Measurements from ENCODE around the gene IFI27L2.
A peak's percentile ranks its signal among the peaks of the same experiment; 100 is the strongest.

The IFI27L2 gene, protein sequence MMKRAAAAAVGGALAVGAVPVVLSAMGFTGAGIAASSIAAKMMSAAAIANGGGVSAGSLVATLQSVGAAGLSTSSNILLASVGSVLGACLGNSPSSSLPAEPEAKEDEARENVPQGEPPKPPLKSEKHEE

DNA sequence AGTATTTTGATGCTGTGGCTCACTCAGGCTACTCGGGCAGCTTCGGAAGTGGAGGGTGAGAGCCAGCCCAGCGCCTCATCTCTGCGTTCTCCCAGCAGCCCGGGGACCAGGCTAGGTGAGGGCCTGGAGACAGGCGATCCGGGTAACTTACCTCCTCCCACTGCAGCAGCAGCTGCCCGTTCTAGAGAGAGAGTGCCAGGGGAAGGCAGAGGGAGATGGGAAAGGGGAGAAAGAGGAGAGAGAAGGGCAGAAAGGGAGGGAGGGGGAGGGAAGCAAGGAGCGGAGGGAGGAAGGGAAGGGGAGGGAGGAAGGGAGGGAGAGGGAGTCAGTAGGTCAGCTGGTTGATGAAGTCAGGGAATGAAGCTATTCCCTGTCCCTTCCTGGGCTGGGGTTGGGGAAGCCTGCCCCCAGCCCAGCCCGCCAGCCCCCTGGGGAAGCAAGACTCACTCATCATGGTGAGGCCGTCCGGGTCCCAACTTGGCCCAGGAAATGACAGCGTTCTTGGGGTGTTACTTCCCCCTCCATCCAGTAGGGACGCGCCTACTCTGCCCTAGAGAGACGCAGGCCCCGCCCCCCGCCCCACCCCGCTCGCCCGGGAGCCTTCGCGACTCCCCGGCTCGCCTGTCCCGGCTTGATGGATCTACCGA lies at the start of gene IFI27L2:
TSS of gene IFI27L2 (minus strand) at position 494 of the 647 bp plus-strand sequence. CDS start at position 454, 40 bp downstream.
- DNase-seq (ENCODE audit: extremely low spot score) = peak; percentile 95
- TF ChIP-seq, protein P1, sequence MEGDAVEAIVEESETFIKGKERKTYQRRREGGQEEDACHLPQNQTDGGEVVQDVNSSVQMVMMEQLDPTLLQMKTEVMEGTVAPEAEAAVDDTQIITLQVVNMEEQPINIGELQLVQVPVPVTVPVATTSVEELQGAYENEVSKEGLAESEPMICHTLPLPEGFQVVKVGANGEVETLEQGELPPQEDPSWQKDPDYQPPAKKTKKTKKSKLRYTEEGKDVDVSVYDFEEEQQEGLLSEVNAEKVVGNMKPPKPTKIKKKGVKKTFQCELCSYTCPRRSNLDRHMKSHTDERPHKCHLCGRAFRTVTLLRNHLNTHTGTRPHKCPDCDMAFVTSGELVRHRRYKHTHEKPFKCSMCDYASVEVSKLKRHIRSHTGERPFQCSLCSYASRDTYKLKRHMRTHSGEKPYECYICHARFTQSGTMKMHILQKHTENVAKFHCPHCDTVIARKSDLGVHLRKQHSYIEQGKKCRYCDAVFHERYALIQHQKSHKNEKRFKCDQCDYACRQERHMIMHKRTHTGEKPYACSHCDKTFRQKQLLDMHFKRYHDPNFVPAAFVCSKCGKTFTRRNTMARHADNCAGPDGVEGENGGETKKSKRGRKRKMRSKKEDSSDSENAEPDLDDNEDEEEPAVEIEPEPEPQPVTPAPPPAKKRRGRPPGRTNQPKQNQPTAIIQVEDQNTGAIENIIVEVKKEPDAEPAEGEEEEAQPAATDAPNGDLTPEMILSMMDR (IDR thresholded peaks at IDR 0.05; ENCODE audit: control extremely low read depth, extremely low read depth, low read depth, missing control alignments) = peak; percentile 2
- CTCF ChIA-PET = interaction anchor here (0.7 to 6.8 kb wide), 12 partner anchors 8 to 419 kb away, joined by 3 to 46 read pairs (median 4); partner anchors contain the start of genes DDX24, IFI27L1 and OTUB2
- POLR2A ChIA-PET = interaction anchor here (0.6 kb wide), 1 partner anchor 386 kb away, joined by 3 read pairs; no protein-coding TSS in a partner anchor

DNA sequence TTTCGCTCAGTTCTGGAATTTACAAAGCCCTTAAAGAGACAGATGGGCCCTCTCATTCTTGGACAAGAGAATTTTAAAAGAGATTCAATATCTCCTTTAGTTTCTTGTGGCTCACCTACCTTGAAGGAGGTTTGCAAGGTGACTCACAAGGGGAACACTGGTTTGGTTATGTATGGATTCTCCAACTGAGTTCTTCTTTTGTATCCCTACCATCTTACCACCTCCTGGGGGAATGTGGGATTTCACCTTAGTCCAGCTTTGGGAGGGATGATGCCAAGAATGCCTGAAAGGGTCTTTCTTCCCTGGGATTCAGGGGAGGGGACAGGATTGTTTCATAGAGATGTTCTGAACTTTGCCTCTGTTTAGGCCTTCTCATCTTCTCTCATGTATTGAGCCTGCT lies 48.4 kb upstream of the IFI27L2 start:
- TF ChIP-seq, protein P1 (IDR thresholded peaks at IDR 0.05; ENCODE audit: control extremely low read depth, extremely low read depth, low read depth, missing control alignments) = no peak
- ChIA-PET CTCF (no interaction called here), POLR2A (no interaction called here)
- no peak for DNase-seq (ENCODE audit: extremely low spot score)

DNA sequence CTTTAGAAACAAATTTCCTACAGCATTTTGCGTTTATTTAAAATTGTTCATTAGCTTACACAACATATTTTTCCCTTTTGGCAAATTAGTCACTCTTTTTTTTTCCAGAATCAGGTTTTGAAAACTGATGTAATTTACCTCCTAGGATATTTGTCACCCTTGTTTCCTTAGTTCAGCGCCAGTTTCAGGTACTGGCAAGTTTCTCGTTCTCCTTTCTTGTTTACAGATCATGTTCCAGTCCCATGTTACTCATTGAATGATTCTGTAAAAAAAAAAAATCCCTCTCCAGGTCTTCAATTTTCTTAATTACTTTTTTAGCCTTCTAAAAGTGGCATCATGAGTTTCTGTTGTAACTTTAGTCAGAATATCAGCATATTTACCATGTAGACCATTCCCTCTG lies 47.4 kb upstream of the IFI27L2 start:
- CTCF ChIA-PET = no interaction called here
- POLR2A ChIA-PET = no interaction called here
- TF ChIP-seq, protein P1 (IDR thresholded peaks at IDR 0.05; ENCODE audit: control extremely low read depth, extremely low read depth, low read depth, missing control alignments) = no peak
- DNase-seq (ENCODE audit: extremely low spot score) = no peak

DNA sequence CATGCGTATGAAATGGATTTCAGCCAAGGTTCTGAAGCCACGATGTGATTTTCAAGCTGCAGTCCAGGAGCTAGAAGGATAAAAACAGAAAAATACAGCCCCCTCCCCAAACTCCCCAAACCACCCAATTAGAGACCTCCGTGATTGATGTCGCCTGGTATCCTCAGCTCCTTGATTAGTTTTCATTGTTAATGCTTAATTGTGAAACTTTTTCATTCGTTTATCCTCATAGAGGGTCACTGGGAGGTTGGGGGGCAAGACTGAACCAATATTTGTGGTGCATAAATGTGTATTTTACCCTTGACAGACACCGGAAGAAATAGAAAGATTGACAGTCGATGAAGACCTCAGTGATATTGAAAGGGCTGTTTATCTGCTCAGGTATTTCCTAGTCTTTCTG lies 46.3 kb upstream of the IFI27L2 start:
- DNase-seq (ENCODE audit: extremely low spot score) = no peak
- ChIA-PET POLR2A (no interaction called here), CTCF (interaction anchor here (1.6 to 2.6 kb wide), 5 partner anchors 16 to 140 kb away, joined by 3 to 11 read pairs (median 5); no protein-coding TSS in a partner anchor)
- TF ChIP-seq, protein P1 (IDR thresholded peaks at IDR 0.05; ENCODE audit: control extremely low read depth, extremely low read depth, low read depth, missing control alignments) = no peak

DNA sequence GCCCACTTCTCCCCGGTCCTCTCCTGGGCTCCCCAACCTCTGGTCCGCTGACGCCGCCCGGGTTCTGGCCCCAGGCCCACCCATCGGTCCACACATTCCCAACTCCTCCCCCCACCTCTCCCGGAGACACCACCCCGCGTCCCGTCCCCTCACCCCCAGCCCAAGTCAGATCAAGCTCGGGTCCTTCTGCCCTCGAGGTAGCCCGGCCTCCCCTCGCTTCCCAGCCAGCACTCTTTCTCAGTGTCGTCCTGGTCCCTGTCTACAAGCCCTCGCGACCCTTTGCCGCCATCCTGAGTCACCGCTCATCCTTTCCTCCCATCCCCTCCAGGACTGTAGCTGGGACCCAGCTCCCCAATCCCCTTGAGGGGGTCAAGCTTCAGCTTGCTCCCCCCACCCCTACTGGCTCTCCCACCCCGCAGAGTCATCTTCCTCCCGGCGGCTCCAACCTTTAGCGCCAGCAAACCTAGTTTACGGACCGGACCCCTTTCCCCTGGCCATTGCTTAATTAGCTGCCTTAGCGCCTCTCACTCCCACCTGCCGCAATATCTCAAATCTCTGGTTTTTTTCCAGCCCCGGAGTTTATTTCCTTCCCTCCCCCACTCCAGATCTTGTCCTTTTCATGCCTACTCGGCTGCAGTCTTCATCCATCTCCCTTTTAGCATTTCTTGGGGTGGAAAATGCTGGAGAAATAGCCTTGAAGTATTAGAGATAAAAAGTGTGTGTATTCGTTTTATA lies 45.8 kb upstream of the IFI27L2 start:
- TF ChIP-seq, protein P1 (IDR thresholded peaks at IDR 0.05; ENCODE audit: control extremely low read depth, extremely low read depth, low read depth, missing control alignments) = no peak
- ChIA-PET POLR2A (no interaction called here), CTCF (interaction anchor here (1.6 to 2.6 kb wide), 5 partner anchors 17 to 139 kb away, joined by 3 to 11 read pairs (median 5); no protein-coding TSS in a partner anchor)
- no peak for DNase-seq (ENCODE audit: extremely low spot score)

DNA sequence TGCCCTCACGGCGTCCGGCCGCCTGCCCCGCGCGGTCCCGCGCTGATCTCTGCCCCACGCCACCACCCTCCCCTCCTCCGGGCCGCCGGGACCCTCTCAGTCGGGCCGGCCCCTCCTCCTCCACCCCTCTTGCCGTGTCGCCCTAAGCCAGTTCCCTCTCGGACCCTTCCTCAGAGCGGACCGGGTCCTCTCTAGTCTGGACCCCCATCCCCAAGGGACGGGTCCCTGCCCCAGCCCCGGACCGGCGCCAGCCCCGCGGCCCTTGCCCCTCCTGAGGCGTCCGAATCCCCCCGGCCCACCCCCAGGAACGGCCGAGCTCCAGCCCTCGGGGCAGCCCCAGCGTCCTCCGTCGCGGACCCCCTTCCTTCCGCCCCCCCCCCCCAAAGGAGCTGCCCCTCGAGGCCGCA lies 45.2 kb upstream of the IFI27L2 start:
- ChIA-PET POLR2A (no interaction called here), CTCF (interaction anchor here (1.6 to 2.6 kb wide), 5 partner anchors 18 to 138 kb away, joined by 3 to 11 read pairs (median 5); no protein-coding TSS in a partner anchor)
- no peak for DNase-seq (ENCODE audit: extremely low spot score)
- TF ChIP-seq, protein P1 (IDR thresholded peaks at IDR 0.05; ENCODE audit: control extremely low read depth, extremely low read depth, low read depth, missing control alignments) = no peak
